RWPE1 (cell line): Measurements from ENCODE around the gene CD300C.
A peak's percentile ranks its signal among the peaks of the same experiment; 100 is the strongest.

Experiments used
- CTCF ChIA-PET: fragments of 350-600 bp; sonication (Branson Sonifier 250); formaldehyde crosslinking; extraction: SDS; loops from one replicate; lab custom pipeline; 2021; lab: Yijun Ruan, JAX
- POLR2A ChIA-PET: fragments of 400-600 bp; formaldehyde crosslinking; extraction: SDS; loops from one replicate; lab custom pipeline; 2020; ENCODE audit warnings: antibody characterized with exemption; ENCODE audit not compliant: low non-redundant PET; lab: Yijun Ruan, JAX
- DNase-seq: peaks from one replicate; pipeline ENCODE4 v3.0.0; 2012; ENCODE audit warnings: low spot score
- H3K27ac ChIP-seq: fragments of 450-650 bp; 2 replicates; pipeline ENCODE4 v1.5.1; 2017
- CTCF ChIP-seq: fragments of 450-650 bp; conservative IDR thresholded peaks from 2 replicates; pipeline ENCODE4 v1.5.1; 2017; ENCODE audit warnings: low read depth, mild to moderate bottlenecking

CD300C gene

GRCh38 chr17:74552037-74552436, 6.1 kb upstream of the CD300C start:
- TF ChIP-seq CTCF, result no peak
- ChIA-PET POLR2A (no interaction called here), CTCF (no interaction called here)
- peak; percentile 88 for DNase-seq
- H3K27ac ChIP-seq, result no peak overlapping the region

GRCh38 chr17:74550602-74551001, 4.7 kb upstream of the CD300C start:
- no peak for DNase-seq
- no peak for TF ChIP-seq CTCF
- CTCF ChIA-PET, result no interaction called here
- POLR2A ChIA-PET, result no interaction called here
- no peak overlapping the region for H3K27ac ChIP-seq

- no peak for DNase-seq
- ChIA-PET POLR2A (no interaction called here), CTCF (no interaction called here)
- no peak for TF ChIP-seq CTCF
- no peak overlapping the region for H3K27ac ChIP-seq
Observed at GRCh38 chr17:74549343-74549742, 3.4 kb upstream of the CD300C start.

- ChIA-PET CTCF (no interaction called here), POLR2A (no interaction called here)
- no peak for TF ChIP-seq CTCF
- no peak overlapping the region for H3K27ac ChIP-seq
- no peak for DNase-seq
Observed at GRCh38 chr17:74547736-74548135, 1.8 kb upstream of the CD300C start.

- POLR2A ChIA-PET, result no interaction called here
- no peak overlapping the region for H3K27ac ChIP-seq
- TF ChIP-seq CTCF, result no peak
- DNase-seq, result no peak
- CTCF ChIA-PET, result no interaction called here
Observed at GRCh38 chr17:74547264-74547663, 1.3 kb upstream of the CD300C start.

- H3K27ac ChIP-seq, result no peak overlapping the region
- no peak for TF ChIP-seq CTCF
- ChIA-PET CTCF (no interaction called here), POLR2A (no interaction called here)
- no peak for DNase-seq
Observed at GRCh38 chr17:74546586-74546985, 671 bp upstream of the CD300C start.
